Keratinocyte (primary cell): ENCODE results near the gene ILK.

Experiments
- EZH2 ChIP-seq: IDR thresholded peaks from one replicate; pipeline ENCODE4 v1.6.1; 2012; ENCODE audit warnings: inconsistent platforms, mild to moderate bottlenecking, low read length, moderate library complexity
- TF ChIP-seq, protein P1 (sequence below), 3 experiments: IDR thresholded peaks in 1 of 3; conservative IDR thresholded peaks in 1 of 3; optimal IDR thresholded peaks in 1 of 3; 2 replicates in 2 of 3; 3 replicates in 1 of 3; pipeline versions ENCODE3 to v1.5.1; 2011; ENCODE audit warnings: low read length in 3 of 3, mild to moderate bottlenecking in 3 of 3, moderate library complexity in 2 of 3, control low read depth in 1 of 3, inconsistent platforms in 1 of 3; ENCODE audit not compliant: insufficient read depth in 2 of 3; ENCODE audit errors: extremely low read depth in 1 of 3

DNA sequence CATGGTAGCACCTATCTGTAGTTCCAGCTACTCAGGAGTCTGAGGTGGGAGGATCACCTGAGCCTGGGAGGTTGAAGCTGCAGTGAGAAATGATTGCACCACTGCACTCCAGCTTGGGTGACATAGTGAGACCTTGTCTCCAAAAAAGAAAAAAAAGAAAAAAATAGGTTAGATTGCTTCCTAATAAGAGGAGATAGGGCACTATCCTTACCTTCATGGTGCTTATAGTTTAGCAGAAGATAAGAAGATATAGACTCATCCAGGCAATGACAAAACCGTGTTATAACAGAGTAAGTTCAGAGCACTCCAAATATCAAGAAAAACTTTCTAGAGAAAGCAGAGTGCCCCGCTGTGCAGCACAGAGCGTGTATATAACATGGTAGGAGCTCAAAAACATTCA lies 42.3 kb upstream of the ILK start:
- TF ChIP-seq, protein P1, sequence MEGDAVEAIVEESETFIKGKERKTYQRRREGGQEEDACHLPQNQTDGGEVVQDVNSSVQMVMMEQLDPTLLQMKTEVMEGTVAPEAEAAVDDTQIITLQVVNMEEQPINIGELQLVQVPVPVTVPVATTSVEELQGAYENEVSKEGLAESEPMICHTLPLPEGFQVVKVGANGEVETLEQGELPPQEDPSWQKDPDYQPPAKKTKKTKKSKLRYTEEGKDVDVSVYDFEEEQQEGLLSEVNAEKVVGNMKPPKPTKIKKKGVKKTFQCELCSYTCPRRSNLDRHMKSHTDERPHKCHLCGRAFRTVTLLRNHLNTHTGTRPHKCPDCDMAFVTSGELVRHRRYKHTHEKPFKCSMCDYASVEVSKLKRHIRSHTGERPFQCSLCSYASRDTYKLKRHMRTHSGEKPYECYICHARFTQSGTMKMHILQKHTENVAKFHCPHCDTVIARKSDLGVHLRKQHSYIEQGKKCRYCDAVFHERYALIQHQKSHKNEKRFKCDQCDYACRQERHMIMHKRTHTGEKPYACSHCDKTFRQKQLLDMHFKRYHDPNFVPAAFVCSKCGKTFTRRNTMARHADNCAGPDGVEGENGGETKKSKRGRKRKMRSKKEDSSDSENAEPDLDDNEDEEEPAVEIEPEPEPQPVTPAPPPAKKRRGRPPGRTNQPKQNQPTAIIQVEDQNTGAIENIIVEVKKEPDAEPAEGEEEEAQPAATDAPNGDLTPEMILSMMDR (optimal IDR thresholded peaks at IDR 0.05 in 1 of 3, IDR thresholded peaks at IDR 0.05 in 1 of 3, conservative IDR thresholded peaks at IDR 0.05 in 1 of 3; ENCODE audit: extremely low read depth in 1 of 3, insufficient read depth in 2 of 3, low read length in 3 of 3), result no peak
- no peak for TF ChIP-seq EZH2
